OCI-LY1 (cell line): ENCODE data around the gene NAA80.
A peak's percentile ranks its signal among the peaks of the same experiment; 100 is the strongest.

Experiments used
- H2AFZ ChIP-seq: fragments of 200-600 bp; sonication (generic), shearing (Covaris generic); 2 replicates; pipeline ENCODE4 v1.6.0; 2014; ENCODE audit warnings: antibody characterized with exemption, mild to moderate bottlenecking, low read length
- H3F3A ChIP-seq: fragments of 200-600 bp; sonication (generic), shearing (Covaris generic); 2 replicates; pipeline ENCODE4 v1.6.0; 2014; ENCODE audit warnings: mild to moderate bottlenecking, antibody characterized with exemption, low read length, moderate library complexity; ENCODE audit not compliant: insufficient read depth
- H3K27ac ChIP-seq: fragments of 200-600 bp; sonication (generic); 2 replicates; pipeline ENCODE4 v1.5.1; 2014; ENCODE audit warnings: low read length, mixed run types, mild to moderate bottlenecking, low read depth; ENCODE audit not compliant: poor library complexity, severe bottlenecking
- H3K27me3 ChIP-seq: fragments of 200-600 bp; sonication (generic); 2 replicates; pipeline ENCODE4 v1.6.0; 2014; ENCODE audit warnings: antibody characterized with exemption, mild to moderate bottlenecking, low read length, moderate library complexity; ENCODE audit not compliant: insufficient read depth
- H3K36me3 ChIP-seq: fragments of 200-600 bp; sonication (generic); 2 replicates; pipeline ENCODE4 v1.6.1; 2014; ENCODE audit warnings: mild to moderate bottlenecking, antibody characterized with exemption, low read length, moderate library complexity, mixed read lengths; ENCODE audit not compliant: insufficient read depth
- H3K4me1 ChIP-seq: fragments of 200-600 bp; sonication (generic); 2 replicates; pipeline ENCODE4 v1.5.1; 2014; ENCODE audit warnings: mild to moderate bottlenecking, low read length, moderate library complexity; ENCODE audit not compliant: insufficient read depth, severe bottlenecking
- H3K4me2 ChIP-seq: fragments of 200-600 bp; sonication (generic), shearing (Covaris generic); 2 replicates; pipeline ENCODE4 v1.6.1; 2014; ENCODE audit warnings: low read length
- H3K4me3 ChIP-seq: fragments of 200-600 bp; sonication (generic); 2 replicates; pipeline ENCODE4 v1.5.1; 2014; ENCODE audit warnings: low read length, low read depth, mild to moderate bottlenecking, mixed read lengths; ENCODE audit not compliant: poor library complexity, severe bottlenecking
- H3K79me2 ChIP-seq: fragments of 200-600 bp; shearing (Covaris generic); 2 replicates; pipeline ENCODE4 v1.6.1; 2016; ENCODE audit warnings: mixed run types, low read length, mixed read lengths; ENCODE audit not compliant: insufficient read depth
- H3K9ac ChIP-seq: fragments of 200-600 bp; sonication (generic), shearing (Covaris generic); 2 replicates; pipeline ENCODE4 v1.6.1; 2014; ENCODE audit warnings: mild to moderate bottlenecking, low read length, mixed read lengths
- H3K9me2 ChIP-seq: fragments of 200-600 bp; sonication (generic), shearing (Covaris generic); 2 replicates; pipeline ENCODE4 v1.6.1; 2014; ENCODE audit warnings: low read depth, mild to moderate bottlenecking, low read length, mixed read lengths
- H3K9me3 ChIP-seq: fragments of 200-600 bp; shearing (Covaris generic); 2 replicates; pipeline ENCODE4 v1.6.1; 2014; ENCODE audit warnings: low read length, mixed read lengths
- H4K20me1 ChIP-seq: fragments of 200-600 bp; sonication (generic), shearing (Covaris generic); 2 replicates; pipeline ENCODE4 v1.6.0; 2016; ENCODE audit warnings: mild to moderate bottlenecking, low read length; ENCODE audit not compliant: insufficient read depth
- CTCF ChIP-seq: fragments of 200-600 bp; sonication (generic), shearing (Covaris generic); IDR thresholded peaks from 2 replicates; pipeline ENCODE4 v1.5.1; 2017; ENCODE audit warnings: mild to moderate bottlenecking, antibody characterized with exemption, low read length, moderate library complexity, mixed read lengths
- EZH2 ChIP-seq: fragments of 200-600 bp; sonication (generic), shearing (Covaris generic); IDR thresholded peaks from 2 replicates; pipeline ENCODE4 v1.8.0; 2017; ENCODE audit warnings: borderline replicate concordance, mixed run types, mild to moderate bottlenecking, antibody characterized with exemption, low read length, moderate library complexity, mixed read lengths

NAA80 gene

GRCh38 chr3:50259432-50260026 lies 39.7 kb downstream of the NAA80 start:
- Histone ChIP-seq H2AFZ (no peak overlapping the region), H3K9ac (no peak overlapping the region; the same call in 1 of the 2 replicates), H3K9me3 (no peaks in the 10 kb centered on the region), H3K4me2 (peak overlapping the region; percentile 51), H3F3A (no peaks in the 10 kb centered on the region), H3K27ac (peak overlapping the region; percentile 16), H3K36me3 (peaks cover 40% of the 10 kb centered on the region), H3K4me1 (peaks cover 13% of the 10 kb centered on the region), H3K4me3 (peak overlapping the region; percentile 42), H3K27me3 (no peaks in the 10 kb centered on the region), H3K79me2 (no peaks in the 10 kb centered on the region), H3K9me2 (no peaks in the 10 kb centered on the region), H4K20me1 (no peaks in the 10 kb centered on the region)
- no peak for TF ChIP-seq EZH2
- TF ChIP-seq CTCF = no peak

- peaks cover 42% of the 10 kb centered on the region for H3K36me3 ChIP-seq
- no peak overlapping the region; the same call in 1 of the 2 replicates for H3K9ac ChIP-seq
- H3K27ac ChIP-seq = peak overlapping the region; percentile 16
Observed at GRCh38 chr3:50258979-50259378, 40.2 kb downstream of the NAA80 start.

DNA sequence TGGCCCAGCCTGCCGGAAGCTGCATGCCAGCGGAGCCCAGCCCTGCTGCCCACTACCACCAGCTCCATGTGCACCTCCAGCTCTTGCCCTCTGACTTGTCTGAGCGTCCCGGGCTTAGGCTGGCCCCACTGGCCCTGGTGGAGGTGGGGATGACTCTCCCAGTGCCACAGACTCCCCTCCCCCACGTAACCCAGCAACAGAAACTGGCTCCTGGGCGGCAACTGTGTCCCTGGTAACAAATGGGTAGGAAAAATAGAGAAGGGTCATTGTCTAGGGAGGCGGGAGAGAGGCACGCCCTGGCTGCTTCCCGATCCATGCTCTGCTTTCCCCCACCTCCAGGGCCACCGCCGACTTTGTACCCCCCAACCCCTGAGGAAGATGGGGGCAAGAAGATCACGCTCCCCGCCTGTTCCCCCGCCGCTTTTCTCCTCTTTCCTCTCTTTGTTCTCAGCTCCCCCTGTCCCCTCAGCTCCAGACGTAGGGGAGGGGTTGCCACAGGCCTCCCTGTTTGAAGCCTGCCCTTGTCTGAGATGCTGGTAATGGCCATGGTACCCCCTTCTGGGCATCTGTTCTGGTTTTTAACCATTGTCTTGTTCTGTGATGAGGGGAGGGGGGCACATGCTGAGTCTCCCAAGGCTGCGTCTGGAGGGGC lies 41.0 kb downstream of the NAA80 start:
- H3K4me2 ChIP-seq = no peak overlapping the region
- peaks cover 42% of the 10 kb centered on the region for H3K36me3 ChIP-seq
- H3K27ac ChIP-seq = no peak overlapping the region
- no peaks in the 10 kb centered on the region for H4K20me1 ChIP-seq
- H2AFZ ChIP-seq = no peak overlapping the region
- no peaks in the 10 kb centered on the region for H3K9me3 ChIP-seq
- H3K9ac ChIP-seq = no peak overlapping the region
- no peaks in the 10 kb centered on the region for H3K79me2 ChIP-seq
- no peaks in the 10 kb centered on the region for H3K27me3 ChIP-seq
- no peaks in the 10 kb centered on the region for H3F3A ChIP-seq
- no peak overlapping the region for H3K4me3 ChIP-seq
- H3K9me2 ChIP-seq = no peaks in the 10 kb centered on the region
- TF ChIP-seq EZH2 = no peak
- TF ChIP-seq CTCF = no peak
- H3K4me1 ChIP-seq = peaks cover 13% of the 10 kb centered on the region

More at GRCh38 chr3:50258979-50259378, 40.2 kb downstream of the NAA80 start:
- no peak for TF ChIP-seq EZH2
- no peak for TF ChIP-seq CTCF
- Histone ChIP-seq H3K27me3 (no peaks in the 10 kb centered on the region), H3K79me2 (no peaks in the 10 kb centered on the region), H2AFZ (no peak overlapping the region), H3F3A (no peaks in the 10 kb centered on the region), H3K4me3 (no peak overlapping the region), H3K4me2 (no peak overlapping the region), H4K20me1 (no peaks in the 10 kb centered on the region), H3K4me1 (peaks cover 13% of the 10 kb centered on the region), H3K9me2 (no peaks in the 10 kb centered on the region), H3K9me3 (no peaks in the 10 kb centered on the region)
